ENCODE measurements around the gene CEP170.

Gene CEP170

GRCh38 chr1:243267914-243268653 lies 13.0 kb upstream of the CEP170 start:
- DNase-seq: no peak

DNA sequence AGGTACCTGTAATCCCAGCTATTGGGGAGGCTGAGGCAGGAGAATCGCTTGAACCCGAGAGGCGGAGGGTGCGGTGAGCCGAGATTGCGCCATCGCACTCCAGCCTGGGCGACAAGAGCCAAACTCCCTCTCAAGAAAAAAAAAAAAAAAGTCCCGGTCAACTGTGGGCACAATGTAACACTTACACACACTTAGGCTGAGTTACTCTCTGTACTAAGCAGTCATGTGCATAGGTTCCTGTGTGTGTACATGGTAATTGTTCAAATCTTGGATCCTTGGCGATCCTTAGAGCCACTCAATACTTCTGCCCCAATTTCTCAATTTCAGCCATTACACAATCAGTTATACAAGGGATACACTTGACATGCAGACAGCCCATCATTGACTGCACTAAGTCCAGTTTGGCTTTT lies 12.4 kb upstream of the CEP170 start:
- no peak for DNase-seq

GRCh38 chr1:243266231-243266630 lies 11.2 kb upstream of the CEP170 start:
- DNase-seq: no peak

- DNase-seq: no peak
These were observed 9.6 kb upstream of the CEP170 start for GRCh38 chr1:243264717-243265116.

- DNase-seq: no peak
These were observed 6.3 kb upstream of the CEP170 start for GRCh38 chr1:243261390-243261789.

- no peak for DNase-seq
These were observed 5.3 kb upstream of the CEP170 start for GRCh38 chr1:243260221-243260880.

DNA sequence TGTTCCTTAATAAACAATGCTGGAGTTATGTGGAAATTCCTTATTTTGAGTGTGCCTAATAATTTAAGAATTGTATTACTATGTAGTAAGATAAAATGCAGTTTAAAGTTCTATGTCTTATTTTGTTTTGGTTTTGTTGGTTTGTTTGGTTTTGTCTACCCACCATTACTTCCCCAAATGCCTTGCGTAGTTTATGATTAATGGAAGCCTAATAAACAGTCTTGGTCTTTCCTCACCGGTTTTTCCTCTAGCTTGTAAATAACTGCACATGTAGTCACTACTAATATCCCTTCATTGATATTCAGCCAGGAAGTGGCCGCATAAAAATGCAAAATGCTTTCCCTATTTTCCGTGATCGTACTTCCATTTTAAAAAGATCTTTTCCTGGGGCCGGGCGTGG lies 3.6 kb upstream of the CEP170 start:
- DNase-seq: no peak

GRCh38 chr1:243257189-243257588 lies 2.1 kb upstream of the CEP170 start:
- no peak for DNase-seq

DNA sequence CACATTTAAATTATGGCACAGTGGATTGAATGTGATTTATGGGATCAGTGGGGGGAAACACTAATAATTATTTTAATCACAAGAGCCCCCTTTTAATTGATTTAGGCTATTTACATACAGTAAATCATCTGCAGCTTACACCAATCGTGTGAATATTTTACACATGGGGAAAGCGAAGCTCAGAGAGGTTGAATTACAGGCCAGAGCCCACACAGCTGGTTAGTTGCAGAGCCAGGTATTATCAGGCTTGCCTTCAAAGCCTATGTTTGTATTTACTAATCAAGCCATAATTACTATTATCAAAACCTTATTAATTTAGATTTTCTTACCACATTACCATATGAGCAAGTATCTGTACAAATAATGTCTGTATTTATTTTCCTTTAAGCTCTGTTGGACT lies 1.5 kb upstream of the CEP170 start:
- DNase-seq: no peak

- no peak for DNase-seq
These were observed 871 bp upstream of the CEP170 start, which contains the start of gene SDCCAG8 for GRCh38 chr1:243255791-243256512. SDCCAG8 (plus strand) TSS chr1:243256041; CDS start chr1:243256174, 133 bp downstream.

GRCh38 chr1:243254233-243254926 lies 701 bp downstream of the CEP170 start:
- no peak for DNase-seq

DNA sequence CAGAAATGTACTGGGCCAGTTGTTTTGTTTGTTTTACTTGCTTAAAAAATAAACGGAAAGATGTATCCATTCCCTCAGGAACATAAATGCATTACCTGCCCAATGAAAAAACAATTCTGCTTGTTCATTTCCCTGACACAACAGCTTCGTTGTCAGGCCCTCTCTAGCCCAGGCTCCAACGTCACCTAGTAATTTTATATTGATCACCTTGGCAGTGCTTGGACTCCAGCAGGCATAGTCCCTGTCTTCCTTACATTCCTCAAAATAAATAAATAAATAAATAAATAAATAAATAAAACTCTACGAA lies 1.2 kb downstream of the CEP170 start:
- no peak for DNase-seq

DNA sequence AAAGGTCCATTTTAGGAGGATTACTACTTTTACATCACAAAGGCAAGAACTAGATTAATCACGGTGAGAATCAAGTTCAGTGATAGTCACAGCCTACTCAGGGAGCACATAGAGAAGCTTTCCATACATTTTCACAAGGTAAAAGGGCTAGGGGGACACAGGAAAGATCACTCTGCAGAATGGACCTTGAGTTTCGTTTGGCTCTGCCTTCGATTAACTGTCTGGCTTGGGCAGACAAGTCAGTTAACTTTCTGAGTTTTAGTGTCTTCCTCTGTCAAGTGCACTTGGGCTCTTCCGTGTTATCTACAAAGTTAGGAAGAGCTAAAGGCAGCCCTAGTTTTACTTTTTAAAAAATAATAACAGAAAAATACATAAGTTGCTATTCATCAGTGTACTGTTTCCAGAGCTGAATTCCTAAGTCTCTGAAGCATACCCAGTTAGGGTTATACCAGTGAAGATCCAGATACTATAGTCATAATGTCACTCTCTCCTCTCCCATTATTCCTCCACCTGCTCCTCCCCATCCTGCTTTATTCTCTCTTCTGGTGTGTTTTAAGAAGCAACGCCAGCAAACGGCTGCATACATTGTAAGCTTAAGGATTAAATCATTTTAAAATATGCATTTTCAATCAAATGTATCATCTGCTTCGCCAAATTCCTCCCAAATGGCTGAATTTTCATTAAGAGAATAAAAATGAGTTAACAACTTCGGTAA lies 1.7 kb downstream of the CEP170 start:
- no peak for DNase-seq

- no peak for DNase-seq
These were observed 3.5 kb downstream of the CEP170 start for GRCh38 chr1:243251539-243251938.

DNA sequence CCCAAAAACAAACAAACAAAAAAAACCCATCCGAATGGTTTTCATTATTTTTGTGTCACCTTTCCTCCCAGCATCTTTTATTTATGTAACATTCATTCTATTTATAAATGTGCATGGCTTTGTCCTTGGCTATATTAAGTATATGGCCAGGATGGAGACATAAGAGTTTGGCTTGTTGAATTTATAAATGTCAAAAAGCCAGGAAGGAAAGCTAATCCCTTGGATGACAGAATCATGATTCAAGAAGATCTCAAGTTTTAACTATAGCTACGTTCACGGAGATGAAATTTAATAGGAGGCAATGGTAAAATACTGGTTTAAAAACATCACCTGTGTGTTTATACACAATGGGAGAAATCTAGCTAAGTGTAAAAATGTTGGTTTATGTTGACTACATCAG lies 5.0 kb downstream of the CEP170 start:
- no peak for DNase-seq

DNA sequence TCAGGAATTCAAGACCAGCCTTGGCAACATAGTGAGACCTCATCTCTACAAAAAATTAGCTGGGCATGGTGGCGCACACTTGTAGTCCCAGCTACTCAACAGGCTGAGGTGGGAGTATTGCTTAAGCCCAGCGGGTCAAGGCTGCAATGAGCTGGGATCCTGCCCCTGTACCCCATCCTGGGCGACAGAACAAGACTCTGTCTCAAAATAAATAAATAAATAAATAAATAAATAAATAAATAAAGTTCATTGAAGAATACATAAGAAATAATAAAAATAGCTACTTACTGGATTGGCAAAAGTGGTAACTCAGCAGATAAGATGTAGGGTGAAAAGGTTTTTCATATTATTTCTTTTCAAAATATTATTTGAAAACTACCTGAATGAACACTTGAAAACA lies 5.9 kb downstream of the CEP170 start:
- no peak for DNase-seq

GRCh38 chr1:243247901-243248300 lies 7.2 kb downstream of the CEP170 start:
- DNase-seq: no peak

- DNase-seq: no peak
These were observed 8.2 kb downstream of the CEP170 start for GRCh38 chr1:243246916-243247315.

- DNase-seq: no peak
These were observed 10.6 kb downstream of the CEP170 start for GRCh38 chr1:243244432-243244841.

DNA sequence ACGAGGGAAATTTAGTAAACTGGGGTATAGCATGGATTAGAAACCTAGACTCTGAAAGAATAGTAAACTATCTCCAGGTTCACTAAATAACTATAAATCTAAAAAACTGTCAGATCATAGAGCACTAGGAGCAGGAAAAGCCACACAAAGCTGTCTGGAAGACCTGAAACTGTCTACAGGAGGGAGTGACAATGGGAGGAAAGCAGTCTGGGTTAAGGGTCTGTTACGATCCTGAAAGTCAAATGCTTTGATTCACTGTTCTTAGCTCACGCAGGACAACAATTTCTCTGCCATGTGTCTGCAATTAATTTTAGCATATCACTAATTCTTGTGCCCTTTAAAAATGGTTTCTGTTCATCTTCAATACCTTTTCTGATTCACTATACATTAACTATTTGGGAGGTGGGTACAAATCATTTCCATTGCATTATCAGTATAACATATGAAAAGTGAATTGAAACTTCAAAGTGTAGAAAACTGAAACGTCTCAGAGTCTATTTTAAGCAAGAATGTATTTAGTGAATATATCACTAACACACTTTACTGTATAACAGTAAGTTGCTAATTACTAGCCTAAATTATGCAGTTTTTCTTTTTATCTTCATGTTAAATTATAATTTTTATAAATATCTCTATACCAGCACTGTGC lies 18.4 kb downstream of the CEP170 start:
- DNase-seq: no peak

DNA sequence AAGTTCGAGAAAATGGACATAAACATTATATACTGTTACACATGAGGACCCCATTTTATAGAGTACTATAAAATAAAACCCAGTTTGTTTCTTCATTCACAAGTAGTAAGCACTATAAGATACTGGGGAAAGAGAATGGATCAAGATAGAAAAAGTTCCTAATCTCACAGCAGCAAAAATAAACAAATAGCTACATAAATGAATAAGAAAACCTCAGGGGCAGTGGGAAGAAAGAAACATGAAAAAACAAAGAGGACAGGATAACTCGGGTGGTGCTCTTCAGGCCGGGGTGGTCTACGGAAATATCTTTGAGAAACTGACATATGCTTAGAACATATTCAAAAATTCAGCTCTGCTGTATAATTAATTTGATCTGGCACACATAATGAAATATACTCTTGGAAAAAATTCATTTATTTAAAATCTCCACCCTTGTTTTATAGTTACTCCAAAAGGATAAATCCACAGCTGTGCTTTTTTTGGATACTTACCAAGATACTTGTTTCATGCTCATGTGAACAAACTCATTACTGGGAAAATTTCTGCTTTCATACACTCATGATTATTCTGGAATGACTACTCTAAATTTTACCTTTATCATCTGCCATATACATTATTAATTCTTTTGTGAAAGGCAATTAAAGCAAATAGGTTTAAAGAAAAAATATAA lies 20.0 kb downstream of the CEP170 start:
- DNase-seq: no peak

DNA sequence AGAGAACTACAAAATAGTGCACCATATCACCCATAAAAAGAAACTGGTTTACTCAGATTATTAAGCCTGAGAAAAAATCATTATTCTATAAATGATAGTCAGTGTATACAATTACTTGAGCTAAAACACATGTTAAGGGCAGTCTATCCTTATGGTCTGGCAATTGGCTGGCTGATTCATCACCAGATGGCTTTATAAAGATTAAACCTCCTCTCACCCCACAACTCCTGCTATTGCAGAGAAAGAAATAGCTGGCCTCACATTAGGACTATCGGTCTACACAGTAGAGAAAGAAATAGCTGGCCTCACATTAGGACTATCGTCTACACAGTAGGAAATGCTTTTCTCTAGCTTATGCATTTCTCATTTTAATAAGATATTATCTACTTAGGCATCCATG lies 21.2 kb downstream of the CEP170 start:
- no peak for DNase-seq
